Measurements from ENCODE around the gene C10orf90. TPM values are rescaled to one million over a fixed set of nuclear protein-coding genes. Genes with fewer than 3 reads are reported as not detected.

The C10orf90 gene
- total and polyA plus RNA-seq, 2 donors (not counting 3 experiments of a cell fraction or from before 2014, with no cell fraction given), result not detected

- no TSS peak for BruUV-seq (replicated peaks)
- no peak overlapping the region for H3K4me2 ChIP-seq (ENCODE audit: insufficient read depth, low read length)
- no peaks in the 10 kb centered on the region for H3K4me1 ChIP-seq (ENCODE audit: control insufficient read depth, extremely low read depth, insufficient read depth, low read length)
- H3K27ac ChIP-seq (ENCODE audit: insufficient read depth, low read depth, low read length), result no peak overlapping the region
- no peak overlapping the region for H3K9ac ChIP-seq (replicated peaks; ENCODE audit: extremely low read depth, insufficient read depth, low read length)
- no peak for DNase-seq (ENCODE audit: low read depth, low spot score)
- no peaks in the 10 kb centered on the region for H3K36me3 ChIP-seq (ENCODE audit: control insufficient read depth in 2 of 2, extremely low read depth in 1 of 2, insufficient read depth in 2 of 2, low read length in 2 of 2)
- H3K9me1 ChIP-seq (replicated peaks; ENCODE audit: control insufficient read depth, extremely low read depth, insufficient read depth, low read length), result no peaks in the 10 kb centered on the region
- no peaks in the 10 kb centered on the region for H4K20me1 ChIP-seq (replicated peaks; ENCODE audit: control insufficient read depth, extremely low read depth, insufficient read depth, low read length)
- FAIRE-seq, result no peak
- no peaks in the 10 kb centered on the region for H3K9me3 ChIP-seq (replicated peaks; ENCODE audit: control insufficient read depth, insufficient read depth, low read length)
- no peaks in the 10 kb centered on the region for H3K27me3 ChIP-seq (ENCODE audit: control insufficient read depth in 2 of 2, insufficient read depth in 2 of 2, low read length in 2 of 2)
- dilution Hi-C loops (cut with MboI; ENCODE audit: extremely low pct_ligation_motif_present, low sequenced_read_pairs) (no loop called here), intact Hi-C loops (cut with micrococcal nuclease) (no loop called here)
- TF ChIP-seq POLR2AphosphoS5 (IDR thresholded peaks at IDR 0.05; ENCODE audit: insufficient read depth, low read depth, low read length) (no peak), FOS (IDR thresholded peaks at IDR 0.05; ENCODE audit: borderline replicate concordance, insufficient read depth, low read length) (no peak), JUN (IDR thresholded peaks at IDR 0.05; ENCODE audit: borderline replicate concordance, insufficient read depth, insufficient read length, low read depth) (no peak), MAX (IDR thresholded peaks at IDR 0.05; ENCODE audit: insufficient read depth, insufficient read length) (no peak)
- no peaks in the 10 kb centered on the region for H3K79me2 ChIP-seq (ENCODE audit: control insufficient read depth, insufficient read depth, low read length)
- POLR2A ChIA-PET, result no interaction called here
- no peak overlapping the region for H3K4me3 ChIP-seq (replicated peaks in 1 of 3; ENCODE audit: insufficient read depth in 1 of 3, low read depth in 1 of 3, low read length in 3 of 3)
- CTCF ChIA-PET, result no interaction called here
- H2AFZ ChIP-seq (ENCODE audit: low read depth, low read length), result no peak overlapping the region
These were observed 108.4 kb downstream of the C10orf90 start for GRCh38 chr10:126561921-126562680.

GRCh38 chr10:126561294-126561920, 109.1 kb downstream of the C10orf90 start:
- Histone ChIP-seq H3K27me3 (ENCODE audit: control insufficient read depth in 2 of 2, insufficient read depth in 2 of 2, low read length in 2 of 2) (no peaks in the 10 kb centered on the region), H3K4me3 (replicated peaks in 1 of 3; ENCODE audit: insufficient read depth in 1 of 3, low read depth in 1 of 3, low read length in 3 of 3) (no peak overlapping the region), H4K20me1 (replicated peaks; ENCODE audit: control insufficient read depth, extremely low read depth, insufficient read depth, low read length) (no peaks in the 10 kb centered on the region), H3K9me3 (replicated peaks; ENCODE audit: control insufficient read depth, insufficient read depth, low read length) (no peaks in the 10 kb centered on the region), H3K4me2 (ENCODE audit: insufficient read depth, low read length) (no peak overlapping the region), H3K4me1 (ENCODE audit: control insufficient read depth, extremely low read depth, insufficient read depth, low read length) (no peaks in the 10 kb centered on the region), H3K36me3 (ENCODE audit: control insufficient read depth in 2 of 2, extremely low read depth in 1 of 2, insufficient read depth in 2 of 2, low read length in 2 of 2) (no peaks in the 10 kb centered on the region), H3K9me1 (replicated peaks; ENCODE audit: control insufficient read depth, extremely low read depth, insufficient read depth, low read length) (no peaks in the 10 kb centered on the region), H2AFZ (ENCODE audit: low read depth, low read length) (no peak overlapping the region), H3K9ac (replicated peaks; ENCODE audit: extremely low read depth, insufficient read depth, low read length) (no peak overlapping the region), H3K27ac (ENCODE audit: insufficient read depth, low read depth, low read length) (no peak overlapping the region), H3K79me2 (ENCODE audit: control insufficient read depth, insufficient read depth, low read length) (no peaks in the 10 kb centered on the region)
- no peak for TF ChIP-seq CTCF (IDR thresholded peaks at IDR 0.05; ENCODE audit: extremely low read depth in 1 of 2, insufficient read depth in 1 of 2, low read depth in 1 of 2, low read length in 2 of 2)
- no TSS peak for BruUV-seq (replicated peaks)
- POLR2A ChIA-PET, result no interaction called here
- dilution Hi-C loops (cut with MboI; ENCODE audit: extremely low pct_ligation_motif_present, low sequenced_read_pairs) (no loop called here), intact Hi-C loops (cut with micrococcal nuclease) (no loop called here)
- DNase-seq (ENCODE audit: low read depth, low spot score) (no peak), FAIRE-seq (no peak)
- CTCF ChIA-PET, result no interaction called here
